ENCODE measurements around the gene DNAJC11.

- TF ChIP-seq CTCF (IDR thresholded peaks at IDR 0.05; ENCODE audit: low read length) (no peak), EZH2phosphoT487 (IDR thresholded peaks at IDR 0.05; ENCODE audit: low read length) (no peak), EZH2 (optimal IDR thresholded peaks at IDR 0.05; ENCODE audit: low read depth, low read length) (no peak)
Observed at GRCh38 chr1:6648556-6648955, 53.1 kb downstream of the DNAJC11 start.

Measured in MM.1S (cell line).